HepG2 (cell line): Measurements from ENCODE around the gene VAT1L. TPM values are rescaled to one million over a fixed set of nuclear protein-coding genes. Genes with fewer than 3 reads are reported as not detected.

Experiments
- ATAC-seq: fragments of 200-7000 bp; cut with Tn5 transposase; 3 replicates; pipeline ENCODE4 v1.9.1; 2020; ENCODE audit warnings: mild to moderate bottlenecking, moderate library complexity
- BruUV-seq: library from RNA; stranded (reverse); fragments of 400-500 nt; replicated peaks from 2 replicates; lab custom pipeline; 2021; lab: Mats Ljungman, UMichigan
- CTCF ChIA-PET: fragments of 300-600 bp; formaldehyde crosslinking; extraction: SDS; loops from one replicate; lab custom pipeline; 2021; ENCODE audit warnings: low total read pairs, inconsistent platforms, low intra/inter-chr PET ratio; lab: Yijun Ruan, JAX
- POLR2A ChIA-PET: fragments of 350-600 bp; sonication (Branson Sonifier 250); formaldehyde crosslinking; loops from one replicate; lab custom pipeline; 2020; ENCODE audit warnings: antibody characterized with exemption, inconsistent platforms; lab: Yijun Ruan, JAX
- DNase-seq: peaks from one replicate; pipeline ENCODE4 v3.0.0-alpha.2; 2015; ENCODE audit warnings: low spot score
- FAIRE-seq: peaks from 3 replicates; lab custom pipeline; 2011; peaks lifted over from hg19 to GRCh38; lab: Jason Lieb, UNC
- H2AFZ ChIP-seq: one replicate; pipeline ENCODE4 v1.6.1; 2011; ENCODE audit warnings: low read length, inconsistent platforms
- H3K27ac ChIP-seq: fragments of 300-600 bp; 3 replicates; pipeline ENCODE4 v1.8.0; 2011; ENCODE audit warnings: mixed run types, mild to moderate bottlenecking, mixed read lengths, low read length, inconsistent platforms; ENCODE audit not compliant: insufficient read depth; ENCODE audit errors: extremely low read length
- H3K27me3 ChIP-seq, 2 experiments: fragments of 200-600 bp in 1 of 2; 2 replicates in 1 of 2; 3 replicates in 1 of 2; pipeline versions ENCODE4 v1.6.0 to v1.8.0; 2011; ENCODE audit warnings: low read length in 2 of 2, mild to moderate bottlenecking in 2 of 2, moderate library complexity in 2 of 2, inconsistent platforms in 1 of 2; ENCODE audit not compliant: insufficient read depth in 2 of 2, control insufficient read depth in 1 of 2
- H3K36me3 ChIP-seq, 2 experiments: fragments of 200-600 bp in 1 of 2; replicated peaks in 1 of 2; 2 replicates in 1 of 2; 3 replicates in 1 of 2; pipeline versions ENCODE4 v1.5.1 to v1.8.0; 2011; ENCODE audit warnings: low read length in 2 of 2, inconsistent platforms in 1 of 2; ENCODE audit not compliant: insufficient read depth in 2 of 2, control insufficient read depth in 1 of 2
- H3K4me1 ChIP-seq: 2 replicates; pipeline ENCODE4 v1.5.1; 2012; ENCODE audit warnings: low read length, inconsistent platforms; ENCODE audit not compliant: insufficient read depth
- H3K4me2 ChIP-seq: 2 replicates; pipeline ENCODE4 v1.6.0; 2011; ENCODE audit warnings: low read depth, low read length, inconsistent platforms
- H3K4me3 ChIP-seq, 3 experiments: fragments of 200-600 bp in 1 of 3; sonication (generic), shearing (Covaris generic) in 1 of 3; replicated peaks in 1 of 3; 2 replicates each; pipeline ENCODE4 v1.5.1; 2011 to 2016; ENCODE audit warnings: low read length in 3 of 3, inconsistent platforms in 2 of 3, low read depth in 2 of 3, mild to moderate bottlenecking in 2 of 3, control low read depth in 1 of 3, mixed read lengths in 1 of 3; ENCODE audit not compliant: insufficient read depth in 1 of 3
- H3K79me2 ChIP-seq: one replicate; pipeline ENCODE4 v1.6.1; 2011; ENCODE audit warnings: low read length, inconsistent platforms; ENCODE audit not compliant: insufficient read depth
- H3K9ac ChIP-seq: 2 replicates; pipeline ENCODE4 v1.6.0; 2011; ENCODE audit warnings: mild to moderate bottlenecking, low read depth, low read length, inconsistent platforms; ENCODE audit not compliant: insufficient read depth
- H3K9me3 ChIP-seq: 2 replicates; pipeline ENCODE4 v1.5.1; 2012; ENCODE audit warnings: mild to moderate bottlenecking, low read length
- H4K20me1 ChIP-seq: 2 replicates; pipeline ENCODE4 v1.6.0; 2011; ENCODE audit warnings: inconsistent platforms, mild to moderate bottlenecking, low read length, moderate library complexity; ENCODE audit not compliant: insufficient read depth
- PHF20 ChIP-seq: sonication (generic); formaldehyde crosslinking; IDR thresholded peaks from 2 replicates; pipeline ENCODE4 v1.5.0; 2020; ENCODE audit warnings: mild to moderate bottlenecking, missing genetic modification reagents
- PLRG1 ChIP-seq: fragments of 450-650 bp; conservative IDR thresholded peaks from 2 replicates; pipeline ENCODE4 v1.6.1; 2016
- PTBP1 ChIP-seq: fragments of 200-400 bp; formaldehyde crosslinking; IDR thresholded peaks from 2 replicates; pipeline ENCODE4 v1.6.1; 2018; ENCODE audit warnings: low read length, low read depth; ENCODE audit not compliant: poor library complexity, severe bottlenecking
- TAF1 ChIP-seq: sonication (generic); formaldehyde crosslinking; IDR thresholded peaks from 2 replicates; pipeline ENCODE4 v1.4.0; 2020; ENCODE audit warnings: missing genetic modification reagents
- TARDBP ChIP-seq: sonication (generic); formaldehyde crosslinking; IDR thresholded peaks from 2 replicates; pipeline ENCODE4 v1.8.0; 2022; ENCODE audit warnings: mild to moderate bottlenecking, missing genetic modification reagents
- ZFP36L1 ChIP-seq: sonication (generic); formaldehyde crosslinking; IDR thresholded peaks from 2 replicates; pipeline ENCODE4 v1.8.0; 2022; ENCODE audit warnings: mild to moderate bottlenecking, missing genetic modification reagents, moderate library complexity
- ZIK1 ChIP-seq: sonication (generic); formaldehyde crosslinking; IDR thresholded peaks from 2 replicates; pipeline ENCODE4 v1.5.0; 2020; ENCODE audit warnings: mild to moderate bottlenecking, low read depth, missing genetic modification reagents, borderline replicate concordance
- ZMAT3 ChIP-seq: sonication (generic); formaldehyde crosslinking; conservative IDR thresholded peaks from 2 replicates; pipeline ENCODE4 v1.7.0; 2021; ENCODE audit warnings: missing genetic modification reagents
- ZNF101 ChIP-seq: sonication (generic); formaldehyde crosslinking; IDR thresholded peaks from 2 replicates; pipeline ENCODE4 v1.4.0; 2020; ENCODE audit warnings: mild to moderate bottlenecking, low read depth, missing genetic modification reagents, borderline replicate concordance
- ZNF331 ChIP-seq: sonication (generic); formaldehyde crosslinking; IDR thresholded peaks from 2 replicates; pipeline ENCODE4 v1.4.0; 2020; ENCODE audit warnings: missing genetic modification reagents
- ZNF644 ChIP-seq: IDR thresholded peaks from 2 replicates; pipeline ENCODE4 v1.6.1; 2016; ENCODE audit warnings: low read depth
- ZNF878 ChIP-seq: sonication (generic); formaldehyde crosslinking; IDR thresholded peaks from 2 replicates; pipeline ENCODE4 v1.8.1; 2023; ENCODE audit warnings: mild to moderate bottlenecking, missing genetic modification reagents, moderate library complexity
- WGBS: methylation state at CpG from one replicate; pipeline ENCODE4 v1.1.6; 2017; ENCODE audit warnings: low lambda C conversion rate; 5-methylcytosine and 5-hydroxymethylcytosine counted together
- in situ Hi-C: cut with HindIII; loops from 2 replicates; pipeline ENCODE4 v1.10.0; 2017; ENCODE audit warnings: low pct_unique_long_range_greater_than_20kb; ENCODE audit not compliant: extremely low pct_ligation_motif_present
- intact Hi-C: fragments of 100-400 bp; cut with micrococcal nuclease; formaldehyde crosslinking; loops from one replicate; pipeline ENCODE4 v1.10.0; 2022; ENCODE audit not compliant: unreplicated experiment
- polyA plus RNA-seq, 8 experiments: library from polyadenylated mRNA; depleted of rRNA in 3 of 8; stranded (reverse) in 7 of 8; unstranded in 1 of 8; fragments of >200 nt; fragmentation: Illumina TruSeq in 4 of 8; extraction: Trizol in 4 of 8; gene quantifications; 2 replicates each; pipeline versions ENCODE4 v1.2.1 to v1.2.3, GENCODE V29; 2011 to 2016; ENCODE audit warnings: low read depth in 4 of 8, missing spikeins in 1 of 8, mixed read lengths in 1 of 8; ENCODE audit not compliant: insufficient read depth in 1 of 8
- total RNA-seq, 5 experiments: library from RNA; depleted of rRNA; stranded (reverse); fragments of >200 nt; fragmentation: Illumina TruSeq; extraction: Trizol; gene quantifications; 2 replicates each; pipeline ENCODE4 v1.2.3, GENCODE V29; 2016; ENCODE audit warnings: low read depth in 1 of 5
- TF ChIP-seq, protein P1 (sequence below), 2 experiments: sonication (generic) in 1 of 2; formaldehyde crosslinking in 1 of 2; IDR thresholded peaks; 2 replicates each; pipeline versions ENCODE4 v1.5.1 to v1.6.1; 2011 to 2020; ENCODE audit warnings: borderline replicate concordance in 1 of 2, low read depth in 1 of 2, low read length in 1 of 2, mild to moderate bottlenecking in 1 of 2, missing genetic modification reagents in 1 of 2, moderate library complexity in 1 of 2
- TF ChIP-seq, protein P2 (sequence below): sonication (generic); formaldehyde crosslinking; IDR thresholded peaks from 2 replicates; pipeline ENCODE4 v1.4.0; 2020; ENCODE audit warnings: mild to moderate bottlenecking, missing genetic modification reagents, borderline replicate concordance
- TF ChIP-seq, protein P3 (sequence below): sonication (generic); formaldehyde crosslinking; IDR thresholded peaks from 2 replicates; pipeline ENCODE4 v1.4.0; 2020; ENCODE audit warnings: missing genetic modification reagents

Gene VAT1L
- total and polyA plus RNA-seq, 2 of the 13 experiments (the other 11 are each of a cell fraction or from before 2014, with no cell fraction given), result not detected

DNA sequence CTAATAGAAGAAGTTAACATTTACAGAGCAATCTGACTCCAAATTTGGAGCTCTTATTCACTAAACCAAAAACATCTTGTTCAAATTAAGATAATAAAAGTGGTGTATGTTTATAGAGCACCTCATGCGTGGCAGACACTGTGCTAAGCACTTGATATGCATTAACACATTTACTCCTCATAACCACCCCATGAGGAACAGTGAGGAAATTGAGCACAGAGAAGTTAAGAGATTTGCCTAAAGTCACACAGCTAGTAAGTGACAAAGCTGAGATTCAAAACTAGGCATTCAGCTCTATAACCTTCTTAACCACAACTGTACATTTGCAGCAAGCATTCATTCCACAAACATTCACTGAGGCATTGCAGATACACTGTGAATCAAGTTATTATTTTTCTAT, 94.0 kb downstream of the VAT1L start (continued):
- TF ChIP-seq, protein P1, sequence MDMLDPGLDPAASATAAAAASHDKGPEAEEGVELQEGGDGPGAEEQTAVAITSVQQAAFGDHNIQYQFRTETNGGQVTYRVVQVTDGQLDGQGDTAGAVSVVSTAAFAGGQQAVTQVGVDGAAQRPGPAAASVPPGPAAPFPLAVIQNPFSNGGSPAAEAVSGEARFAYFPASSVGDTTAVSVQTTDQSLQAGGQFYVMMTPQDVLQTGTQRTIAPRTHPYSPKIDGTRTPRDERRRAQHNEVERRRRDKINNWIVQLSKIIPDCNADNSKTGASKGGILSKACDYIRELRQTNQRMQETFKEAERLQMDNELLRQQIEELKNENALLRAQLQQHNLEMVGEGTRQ (IDR thresholded peaks at IDR 0.05; ENCODE audit: low read depth, low read length), result no peak
- TF ChIP-seq, protein P1 (CRISPR knock-in tag; IDR thresholded peaks at IDR 0.05; ENCODE audit: borderline replicate concordance), result no peak
- TF ChIP-seq TAF1 (no peak), ZIK1 (no peak), PTBP1 (no peak), PHF20 (CRISPR knock-in tag) (no peak)
- TF ChIP-seq, all 625 proteins: peak for 0

DNA sequence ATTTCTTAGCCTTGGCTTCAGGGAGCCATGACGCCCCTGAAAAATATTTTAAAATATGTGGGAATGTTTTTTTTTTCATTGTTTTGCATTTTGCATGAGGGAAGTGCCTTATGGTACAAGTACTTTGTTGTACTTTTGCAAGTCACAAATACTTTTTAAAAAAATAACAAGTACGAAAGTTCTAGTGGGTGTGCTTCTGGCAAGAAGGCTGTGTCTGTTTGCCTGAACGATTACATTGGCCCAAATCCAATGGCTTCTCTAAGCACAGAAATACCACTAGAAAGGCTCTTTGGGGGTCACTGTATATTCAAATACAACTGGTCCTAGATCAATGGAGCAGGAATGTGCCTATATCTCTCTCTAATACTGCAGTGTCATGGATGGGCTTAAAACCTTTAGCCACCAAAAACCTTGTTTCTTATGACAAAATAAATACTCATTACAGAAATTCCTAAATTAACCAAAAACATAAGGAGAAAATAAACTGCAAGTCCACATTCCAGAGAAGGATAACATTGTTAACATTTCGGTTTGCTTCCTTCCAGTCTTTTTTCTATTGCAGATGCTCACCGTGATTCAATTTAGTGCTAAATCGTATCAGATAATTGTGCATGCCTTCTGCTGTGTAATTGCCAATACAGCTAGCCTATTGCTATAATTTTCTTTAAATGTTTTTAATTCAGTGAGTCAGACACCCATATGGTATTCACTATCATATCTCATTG, 97.4 kb downstream of the VAT1L start:
- ChIA-PET POLR2A (no interaction called here), CTCF (no interaction called here)
- FAIRE-seq (no peak), DNase-seq (no peak), ATAC-seq (no peak)
- Histone ChIP-seq H2AFZ (no peak overlapping the region), H3K9ac (no peak overlapping the region), H3K4me3 (no peak overlapping the region), H3K4me1 (no peaks in the 10 kb centered on the region), H3K27me3 (peaks cover 0 to 25% of the 10 kb centered on the region in 2 experiments; a peak in 2 of 5 replicates), H3K4me2 (no peak overlapping the region), H3K27ac (no peak overlapping the region), H3K9me3 (no peaks in the 10 kb centered on the region), H3K79me2 (no peaks in the 10 kb centered on the region), H3K36me3 (no peaks in the 10 kb centered on the region), H4K20me1 (no peaks in the 10 kb centered on the region)
- BruUV-seq, result no TSS peak
- in situ Hi-C loops (no loop called here), intact Hi-C loops (no loop called here)
- WGBS, result 5% methylated on average over 6 of the region's 6 CpGs
- no peak for TF ChIP-seq ZNF331
- TF ChIP-seq ZNF878, result no peak
- no peak for TF ChIP-seq ZMAT3
- TF ChIP-seq ZFP36L1, result no peak
- TF ChIP-seq ZNF101 (CRISPR knock-in tag), result no peak
- TF ChIP-seq ZNF644 (CRISPR knock-in tag), result no peak
- TF ChIP-seq TARDBP (CRISPR knock-in tag), result no peak
- TF ChIP-seq, protein P2, sequence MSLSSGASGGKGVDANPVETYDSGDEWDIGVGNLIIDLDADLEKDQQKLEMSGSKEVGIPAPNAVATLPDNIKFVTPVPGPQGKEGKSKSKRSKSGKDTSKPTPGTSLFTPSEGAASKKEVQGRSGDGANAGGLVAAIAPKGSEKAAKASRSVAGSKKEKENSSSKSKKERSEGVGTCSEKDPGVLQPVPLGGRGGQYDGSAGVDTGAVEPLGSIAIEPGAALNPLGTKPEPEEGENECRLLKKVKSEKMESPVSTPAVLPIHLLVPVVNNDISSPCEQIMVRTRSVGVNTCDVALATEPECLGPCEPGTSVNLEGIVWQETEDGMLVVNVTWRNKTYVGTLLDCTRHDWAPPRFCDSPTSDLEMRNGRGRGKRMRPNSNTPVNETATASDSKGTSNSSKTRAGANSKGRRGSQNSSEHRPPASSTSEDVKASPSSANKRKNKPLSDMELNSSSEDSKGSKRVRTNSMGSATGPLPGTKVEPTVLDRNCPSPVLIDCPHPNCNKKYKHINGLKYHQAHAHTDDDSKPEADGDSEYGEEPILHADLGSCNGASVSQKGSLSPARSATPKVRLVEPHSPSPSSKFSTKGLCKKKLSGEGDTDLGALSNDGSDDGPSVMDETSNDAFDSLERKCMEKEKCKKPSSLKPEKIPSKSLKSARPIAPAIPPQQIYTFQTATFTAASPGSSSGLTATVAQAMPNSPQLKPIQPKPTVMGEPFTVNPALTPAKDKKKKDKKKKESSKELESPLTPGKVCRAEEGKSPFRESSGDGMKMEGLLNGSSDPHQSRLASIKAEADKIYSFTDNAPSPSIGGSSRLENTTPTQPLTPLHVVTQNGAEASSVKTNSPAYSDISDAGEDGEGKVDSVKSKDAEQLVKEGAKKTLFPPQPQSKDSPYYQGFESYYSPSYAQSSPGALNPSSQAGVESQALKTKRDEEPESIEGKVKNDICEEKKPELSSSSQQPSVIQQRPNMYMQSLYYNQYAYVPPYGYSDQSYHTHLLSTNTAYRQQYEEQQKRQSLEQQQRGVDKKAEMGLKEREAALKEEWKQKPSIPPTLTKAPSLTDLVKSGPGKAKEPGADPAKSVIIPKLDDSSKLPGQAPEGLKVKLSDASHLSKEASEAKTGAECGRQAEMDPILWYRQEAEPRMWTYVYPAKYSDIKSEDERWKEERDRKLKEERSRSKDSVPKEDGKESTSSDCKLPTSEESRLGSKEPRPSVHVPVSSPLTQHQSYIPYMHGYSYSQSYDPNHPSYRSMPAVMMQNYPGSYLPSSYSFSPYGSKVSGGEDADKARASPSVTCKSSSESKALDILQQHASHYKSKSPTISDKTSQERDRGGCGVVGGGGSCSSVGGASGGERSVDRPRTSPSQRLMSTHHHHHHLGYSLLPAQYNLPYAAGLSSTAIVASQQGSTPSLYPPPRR (CRISPR knock-in tag), result no peak
- TF ChIP-seq PLRG1, result no peak
- TF ChIP-seq, protein P3, sequence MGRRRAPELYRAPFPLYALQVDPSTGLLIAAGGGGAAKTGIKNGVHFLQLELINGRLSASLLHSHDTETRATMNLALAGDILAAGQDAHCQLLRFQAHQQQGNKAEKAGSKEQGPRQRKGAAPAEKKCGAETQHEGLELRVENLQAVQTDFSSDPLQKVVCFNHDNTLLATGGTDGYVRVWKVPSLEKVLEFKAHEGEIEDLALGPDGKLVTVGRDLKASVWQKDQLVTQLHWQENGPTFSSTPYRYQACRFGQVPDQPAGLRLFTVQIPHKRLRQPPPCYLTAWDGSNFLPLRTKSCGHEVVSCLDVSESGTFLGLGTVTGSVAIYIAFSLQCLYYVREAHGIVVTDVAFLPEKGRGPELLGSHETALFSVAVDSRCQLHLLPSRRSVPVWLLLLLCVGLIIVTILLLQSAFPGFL (CRISPR knock-in tag), result no peak
